Activated CD4-positive, CD25-positive, alpha-beta regulatory T cell treated with anti-CD3 and anti-CD28 coated beads, Interleukin-2, amount 50 U/mL, for 72 hours (primary cell): Measurements from ENCODE around the gene ST6GALNAC2.
"Not testable (repeated sequence)": the region's sequence is repeated elsewhere in the genome, so short reads cannot be mapped to it uniquely, and the experiment has no call there.

ENCODE experiments used
- DNase-seq: peaks from one replicate; pipeline ENCODE4 v3.0.0; 2021

Gene ST6GALNAC2

GRCh38 chr17:76524598-76525512 lies 60.8 kb downstream of the ST6GALNAC2 start:
- DNase-seq, result no peak

GRCh38 chr17:76523084-76524037 lies 62.3 kb downstream of the ST6GALNAC2 start:
- DNase-seq, result peak; percentile 88

GRCh38 chr17:76521683-76522082 lies 64.0 kb downstream of the ST6GALNAC2 start:
- DNase-seq, result not testable (repeated sequence)

- no peak for DNase-seq
These were observed 64.4 kb downstream of the ST6GALNAC2 start for GRCh38 chr17:76521262-76521661.

- no peak for DNase-seq
These were observed 66.4 kb downstream of the ST6GALNAC2 start for GRCh38 chr17:76519048-76519966.

- DNase-seq, result no peak
These were observed 68.0 kb downstream of the ST6GALNAC2 start for GRCh38 chr17:76517638-76518038.
